ENCODE measurements around the gene MTFR2. TPM values are rescaled to one million over a fixed set of nuclear protein-coding genes. Genes with fewer than 3 reads are reported as not detected.

MTFR2 gene
- total RNA-seq, 1 experiment from 2014 or later, result 2.6 TPM

DNA sequence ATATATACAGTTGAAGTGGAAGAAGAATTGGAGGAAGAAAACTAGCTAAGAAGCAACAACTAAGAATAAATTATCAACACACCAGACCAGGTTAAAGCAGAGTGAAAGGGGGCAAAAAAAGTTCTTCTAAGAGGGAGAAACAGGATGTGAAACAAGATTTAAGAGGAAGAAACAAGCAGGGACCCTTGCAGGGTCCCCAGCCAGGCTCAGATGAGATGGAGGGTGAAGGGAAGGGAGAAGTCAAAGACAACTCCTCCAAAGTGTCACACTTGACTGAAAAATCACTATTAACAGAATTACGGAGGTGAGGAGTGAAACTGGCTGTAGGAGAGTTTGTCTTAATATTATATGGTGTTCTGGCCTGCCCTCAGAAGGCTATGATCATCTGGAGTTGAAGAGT is 65.4 kb downstream of the MTFR2 start:
- no peaks in the 10 kb centered on the region for H3K27me3 ChIP-seq (ENCODE audit: control insufficient read depth, insufficient read depth, low read length)
- H3K4me3 ChIP-seq (ENCODE audit: insufficient read depth, low read depth, low read length), result no peak overlapping the region
- H3K36me3 ChIP-seq (replicated peaks; ENCODE audit: control insufficient read depth, insufficient read depth, low read length), result no peaks in the 10 kb centered on the region
- no peak for DNase-seq

- DNase-seq, result no peak
- Histone ChIP-seq H3K36me3 (replicated peaks; ENCODE audit: control insufficient read depth, insufficient read depth, low read length) (no peaks in the 10 kb centered on the region), H3K27me3 (ENCODE audit: control insufficient read depth, insufficient read depth, low read length) (no peaks in the 10 kb centered on the region), H3K4me3 (ENCODE audit: insufficient read depth, low read depth, low read length) (no peak overlapping the region)
Observed at GRCh38 chr6:136181861-136182260, 68.2 kb downstream of the MTFR2 start.

GRCh38 chr6:136181512-136181833 is 68.6 kb downstream of the MTFR2 start:
- Histone ChIP-seq H3K4me3 (ENCODE audit: insufficient read depth, low read depth, low read length) (no peak overlapping the region), H3K27me3 (ENCODE audit: control insufficient read depth, insufficient read depth, low read length) (no peaks in the 10 kb centered on the region), H3K36me3 (replicated peaks; ENCODE audit: control insufficient read depth, insufficient read depth, low read length) (no peaks in the 10 kb centered on the region)
- no peak for DNase-seq

Other genes starting within 250 kb of the MTFR2 start
- gene BCLAF1, start 39.5 kb upstream of the MTFR2 start, total RNA-seq (2014; rRNA removed; shearing (Covaris generic)), result 56.9 and 59.0 TPM in 2 replicates

Data from H7 (cell line).